ENCODE data around the gene INTS6.

DNA sequence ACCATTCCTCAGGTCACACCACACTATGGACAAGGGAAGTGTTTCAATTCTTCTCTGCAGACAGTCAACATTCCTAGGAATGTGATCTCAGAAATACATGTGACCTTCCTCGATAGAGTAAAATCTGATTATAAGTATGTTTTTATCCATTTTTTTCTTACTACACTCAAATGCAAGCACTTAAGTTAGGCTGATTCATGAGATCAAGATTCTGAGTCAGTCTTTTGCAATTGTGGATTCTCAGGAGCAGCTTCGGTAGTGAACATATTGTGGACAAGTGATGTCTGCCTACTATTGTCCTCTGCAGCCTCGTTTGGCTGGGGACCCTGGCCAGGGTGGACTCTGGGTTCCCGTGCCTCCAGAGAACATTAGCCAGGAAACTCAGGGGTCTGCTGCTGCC is 110.1 kb downstream of the INTS6 start:
- TF ChIP-seq, protein P1, sequence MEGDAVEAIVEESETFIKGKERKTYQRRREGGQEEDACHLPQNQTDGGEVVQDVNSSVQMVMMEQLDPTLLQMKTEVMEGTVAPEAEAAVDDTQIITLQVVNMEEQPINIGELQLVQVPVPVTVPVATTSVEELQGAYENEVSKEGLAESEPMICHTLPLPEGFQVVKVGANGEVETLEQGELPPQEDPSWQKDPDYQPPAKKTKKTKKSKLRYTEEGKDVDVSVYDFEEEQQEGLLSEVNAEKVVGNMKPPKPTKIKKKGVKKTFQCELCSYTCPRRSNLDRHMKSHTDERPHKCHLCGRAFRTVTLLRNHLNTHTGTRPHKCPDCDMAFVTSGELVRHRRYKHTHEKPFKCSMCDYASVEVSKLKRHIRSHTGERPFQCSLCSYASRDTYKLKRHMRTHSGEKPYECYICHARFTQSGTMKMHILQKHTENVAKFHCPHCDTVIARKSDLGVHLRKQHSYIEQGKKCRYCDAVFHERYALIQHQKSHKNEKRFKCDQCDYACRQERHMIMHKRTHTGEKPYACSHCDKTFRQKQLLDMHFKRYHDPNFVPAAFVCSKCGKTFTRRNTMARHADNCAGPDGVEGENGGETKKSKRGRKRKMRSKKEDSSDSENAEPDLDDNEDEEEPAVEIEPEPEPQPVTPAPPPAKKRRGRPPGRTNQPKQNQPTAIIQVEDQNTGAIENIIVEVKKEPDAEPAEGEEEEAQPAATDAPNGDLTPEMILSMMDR (IDR thresholded peaks at IDR 0.05) = no peak
- no peak for TF ChIP-seq POLR2A (IDR thresholded peaks at IDR 0.05)
